Fibroblast of skin of abdomen (primary cell): ENCODE data around the gene CDH18.
"Not testable (repeated sequence)": the region's sequence is repeated elsewhere in the genome, so short reads cannot be mapped to it uniquely, and the experiment has no call there.

ENCODE experiments used
- DNase-seq: peaks from one replicate; pipeline ENCODE4 v3.0.0-alpha.2; 2013

The CDH18 gene

GRCh38 chr5:19855931-19856330 is 132.1 kb downstream of the CDH18 start:
- DNase-seq: peak; percentile 40

- no peak for DNase-seq
Observed at GRCh38 chr5:19855453-19855852, 132.5 kb downstream of the CDH18 start.

DNA sequence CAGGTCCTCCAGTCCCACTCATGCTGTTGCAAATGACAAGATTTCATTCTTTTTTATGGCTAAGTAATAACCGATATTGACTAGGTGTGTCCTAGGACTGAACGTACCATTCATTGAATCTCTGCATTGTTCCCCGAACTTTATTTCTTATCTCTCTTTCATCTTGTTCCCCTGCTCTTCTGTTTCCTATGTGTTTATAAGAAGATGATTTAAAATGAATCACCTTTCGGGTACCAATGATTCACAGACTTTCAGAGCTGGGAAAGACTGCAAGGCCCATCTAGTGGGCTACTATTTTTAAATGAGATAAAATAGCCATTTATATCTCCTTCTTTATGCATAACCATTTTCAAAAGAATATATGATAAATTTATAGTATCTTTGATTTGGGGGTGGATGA is 133.0 kb downstream of the CDH18 start:
- DNase-seq: peak; percentile 16

- peak; percentile 88 for DNase-seq
Observed at GRCh38 chr5:19853616-19854240, 134.3 kb downstream of the CDH18 start.

- peak; percentile 91 for DNase-seq
Observed at GRCh38 chr5:19837536-19838174, 150.3 kb downstream of the CDH18 start.

DNA sequence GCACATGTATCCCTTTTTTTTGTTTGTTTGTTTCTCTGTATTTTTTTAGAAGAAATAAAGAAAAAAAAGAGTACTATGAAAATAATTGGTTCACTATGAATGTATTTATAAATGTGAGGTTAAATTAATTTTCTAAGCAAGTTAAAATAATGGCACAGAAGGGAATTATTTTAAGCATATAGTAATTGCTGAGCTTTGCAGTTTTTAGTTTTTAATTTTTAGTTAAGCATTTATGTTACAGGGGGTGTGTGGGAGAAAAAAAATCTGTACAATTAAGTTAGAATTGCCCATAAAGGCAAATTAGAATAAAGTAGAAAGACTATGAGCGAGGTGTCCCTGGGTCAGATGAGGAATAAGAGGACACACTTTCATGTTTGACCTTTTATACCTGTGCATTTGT is 152.6 kb downstream of the CDH18 start:
- no peak for DNase-seq

GRCh38 chr5:19812720-19813119 is 175.3 kb downstream of the CDH18 start:
- not testable (repeated sequence) for DNase-seq

DNA sequence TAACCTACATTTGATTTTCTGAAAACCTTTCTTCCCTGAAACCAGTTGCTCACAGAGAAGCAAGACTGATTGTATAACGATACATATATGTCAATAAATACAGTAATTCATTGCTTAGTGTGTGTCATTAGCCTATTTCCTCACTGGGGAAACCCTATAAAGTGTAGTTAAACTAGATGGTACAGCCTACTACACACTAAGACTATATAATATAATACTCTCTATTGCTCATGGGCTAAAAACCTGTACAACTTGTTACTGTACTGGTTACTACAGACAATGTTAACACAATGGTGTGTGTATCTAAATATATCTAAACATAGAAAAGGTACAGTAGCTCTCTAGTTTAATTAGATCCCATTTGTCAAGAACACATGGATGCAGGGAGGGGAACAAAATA is 181.2 kb downstream of the CDH18 start:
- DNase-seq: no peak

DNA sequence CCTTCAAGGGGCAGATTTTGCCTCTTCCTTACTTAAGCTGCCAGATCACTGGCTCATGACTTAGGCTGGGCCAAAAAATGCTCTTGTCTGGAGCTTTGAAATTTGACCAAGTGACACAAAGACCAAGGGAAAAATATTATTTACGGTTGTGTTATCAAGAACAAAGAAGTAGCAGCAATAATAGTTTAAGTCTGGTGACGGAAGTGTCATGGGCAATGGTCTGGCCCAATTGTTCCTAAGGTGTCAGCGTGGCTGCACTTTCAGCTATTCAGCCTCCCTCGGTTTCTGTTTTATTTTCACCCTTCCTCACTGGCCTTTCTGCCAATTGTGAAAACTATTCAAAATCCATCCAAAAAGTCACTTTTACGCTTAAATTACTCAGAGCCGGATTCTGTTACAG is 185.3 kb downstream of the CDH18 start:
- DNase-seq: no peak

DNA sequence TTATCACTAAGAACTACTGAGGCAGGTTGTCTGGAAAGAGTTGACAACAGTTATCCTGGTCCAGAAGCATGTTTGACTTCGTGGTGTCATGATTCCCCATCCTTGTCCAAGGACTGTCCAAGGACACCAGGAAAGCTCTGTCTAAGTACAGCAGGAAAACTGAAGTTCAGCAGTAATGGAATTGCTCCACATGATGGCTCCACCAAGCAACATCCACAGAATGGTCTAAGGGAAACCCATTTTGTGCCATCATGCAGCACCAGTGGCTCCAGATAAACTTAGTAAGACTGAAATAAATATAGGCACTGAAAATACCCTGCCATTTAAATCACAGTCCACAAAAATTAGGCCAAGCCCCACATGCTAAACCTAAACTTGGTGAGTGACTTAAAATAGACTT is 192.8 kb downstream of the CDH18 start:
- peak; percentile 16 for DNase-seq

GRCh38 chr5:19790829-19791466 is 197.1 kb downstream of the CDH18 start:
- DNase-seq: no peak

DNA sequence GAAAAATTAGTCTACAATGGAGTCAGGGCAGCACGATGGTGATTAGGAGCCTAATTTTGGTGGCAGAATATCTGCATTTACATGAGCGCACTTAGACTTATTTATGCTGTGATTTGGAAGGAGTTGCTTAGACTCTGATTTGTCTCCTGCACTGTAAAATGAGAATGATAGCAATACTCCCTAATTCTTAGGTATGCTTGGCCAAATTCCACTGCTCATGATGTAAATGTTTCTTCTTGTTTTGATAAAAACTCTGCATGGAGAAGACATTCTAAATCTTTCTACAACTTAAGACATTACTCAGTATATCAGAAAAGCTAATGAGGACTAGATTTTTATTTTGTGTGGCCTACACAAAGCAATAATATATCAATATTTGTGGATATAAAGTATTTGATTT is 205.4 kb downstream of the CDH18 start:
- peak; percentile 45 for DNase-seq

DNA sequence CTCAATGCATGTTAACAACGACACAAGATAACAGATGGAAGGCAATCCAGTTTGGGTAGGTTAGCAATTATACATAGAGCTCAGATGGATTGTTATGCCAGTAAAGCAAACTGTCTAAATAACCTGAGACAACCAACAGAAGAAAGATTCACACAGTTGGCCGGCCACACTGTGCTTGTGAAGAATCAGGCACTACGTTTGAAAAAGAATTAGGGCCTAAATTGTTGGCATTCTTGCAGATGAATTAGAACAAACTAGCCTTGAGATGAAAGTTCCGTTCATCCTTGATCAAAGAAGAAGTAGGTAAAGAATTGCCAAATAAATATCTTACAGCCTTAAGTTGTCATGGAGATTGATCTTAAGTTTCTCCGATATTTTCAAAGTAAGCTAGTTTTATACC is 210.6 kb downstream of the CDH18 start:
- no peak for DNase-seq

DNA sequence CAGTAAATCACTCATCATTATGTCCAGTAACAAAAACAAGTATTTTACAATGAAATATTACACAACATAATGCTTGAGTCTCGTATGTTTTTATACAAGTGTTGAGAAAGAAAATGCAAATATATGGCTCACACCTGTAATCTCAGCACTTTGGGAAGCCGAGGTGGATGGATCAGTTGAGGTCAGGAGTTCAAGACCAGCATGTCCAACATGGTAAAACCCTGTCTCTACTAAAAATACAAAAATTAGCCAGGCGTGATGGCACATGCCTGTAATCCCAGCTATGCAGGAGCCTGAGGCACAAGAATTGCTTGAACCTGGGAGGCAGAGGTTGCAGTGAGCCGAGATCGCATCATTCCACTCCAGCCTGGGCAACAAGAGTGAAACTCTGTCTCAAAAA is 211.1 kb downstream of the CDH18 start:
- DNase-seq: not testable (repeated sequence)

DNA sequence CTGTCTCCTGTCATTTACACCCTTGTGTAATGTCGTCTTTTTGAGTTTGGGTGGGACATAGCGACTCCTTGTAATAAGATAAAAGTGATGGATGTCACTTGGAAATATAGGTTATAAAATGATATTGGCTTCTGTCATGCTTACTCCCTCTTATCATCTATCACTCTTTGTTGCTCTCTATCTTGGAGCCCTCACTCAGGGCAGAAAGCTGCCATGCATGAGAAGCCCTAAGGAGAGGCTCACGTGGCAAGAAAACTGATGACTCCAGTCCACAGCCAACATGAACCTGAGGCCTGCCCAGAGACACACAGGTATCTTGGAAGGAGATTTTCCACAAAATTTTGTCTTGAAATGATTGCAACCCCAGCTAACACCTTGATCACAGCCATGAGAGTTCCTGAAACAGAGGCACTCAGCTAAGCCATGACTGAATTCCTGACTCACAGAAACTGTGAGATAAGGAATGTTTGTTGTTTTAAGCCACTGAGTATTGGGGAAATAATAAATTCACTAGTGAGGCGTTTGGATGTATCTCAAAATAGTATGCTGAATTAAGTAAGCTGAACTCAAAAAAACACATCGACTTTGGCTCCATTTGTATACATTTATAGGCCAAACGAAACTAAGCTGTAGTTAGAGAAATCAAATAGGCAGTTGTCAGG is 216.7 kb downstream of the CDH18 start:
- peak; percentile 12 for DNase-seq

DNA sequence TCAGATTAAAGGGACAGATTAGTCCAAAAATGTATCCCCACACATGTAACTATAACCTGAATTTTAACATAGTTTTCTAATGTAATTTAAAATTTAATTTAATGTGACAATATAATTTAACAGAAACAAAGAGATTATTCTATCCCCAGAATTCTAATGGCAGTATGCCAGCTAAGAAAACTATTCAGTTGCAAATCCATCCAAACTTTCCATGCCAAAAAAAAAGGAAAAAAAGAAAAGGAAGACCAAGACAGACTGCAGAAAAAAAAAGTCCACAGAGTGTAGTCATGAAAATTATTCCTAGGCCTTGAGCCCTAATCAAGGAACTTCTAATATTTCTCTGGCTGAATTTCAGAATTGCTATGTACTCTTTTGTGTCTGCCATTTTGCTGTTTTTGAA is 217.6 kb downstream of the CDH18 start:
- no peak for DNase-seq

DNA sequence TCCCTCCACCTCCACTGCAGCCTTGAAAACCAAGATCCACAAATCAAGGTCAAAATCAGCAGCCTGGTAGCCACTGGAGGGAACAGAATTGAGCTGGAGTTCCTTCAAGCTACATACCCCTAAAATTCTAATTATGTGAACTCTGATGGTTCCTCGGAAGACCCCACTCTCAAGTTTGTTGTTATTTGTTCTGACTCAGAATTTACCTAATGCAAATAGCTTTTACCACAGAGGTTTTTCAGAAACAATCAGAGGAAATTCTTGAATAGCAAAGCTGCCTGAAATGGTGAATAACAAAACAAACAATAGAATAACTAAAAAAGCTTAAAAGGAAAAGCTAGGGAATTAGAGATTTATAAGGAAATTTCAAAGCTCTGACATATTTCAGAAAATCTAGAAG is 220.0 kb downstream of the CDH18 start:
- DNase-seq: no peak

DNA sequence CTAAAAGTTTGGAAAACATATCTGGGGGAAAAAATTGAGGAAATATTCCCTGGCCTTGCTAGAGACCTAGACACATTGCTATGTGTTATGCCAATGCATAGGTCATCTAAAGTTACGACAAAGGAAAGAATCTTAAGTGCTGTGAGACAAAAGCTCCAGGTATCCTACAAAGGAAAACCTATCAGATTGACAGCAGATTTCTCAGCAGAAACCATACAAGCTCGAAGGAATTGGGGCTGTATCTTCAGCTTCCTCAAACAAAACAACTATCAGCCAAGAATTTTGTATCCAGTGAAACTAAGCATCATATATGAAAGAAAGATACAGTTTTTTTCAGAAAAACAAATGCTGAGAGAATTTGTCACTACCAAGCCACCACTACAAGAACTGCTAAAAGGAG is 234.4 kb downstream of the CDH18 start:
- DNase-seq: no peak

DNA sequence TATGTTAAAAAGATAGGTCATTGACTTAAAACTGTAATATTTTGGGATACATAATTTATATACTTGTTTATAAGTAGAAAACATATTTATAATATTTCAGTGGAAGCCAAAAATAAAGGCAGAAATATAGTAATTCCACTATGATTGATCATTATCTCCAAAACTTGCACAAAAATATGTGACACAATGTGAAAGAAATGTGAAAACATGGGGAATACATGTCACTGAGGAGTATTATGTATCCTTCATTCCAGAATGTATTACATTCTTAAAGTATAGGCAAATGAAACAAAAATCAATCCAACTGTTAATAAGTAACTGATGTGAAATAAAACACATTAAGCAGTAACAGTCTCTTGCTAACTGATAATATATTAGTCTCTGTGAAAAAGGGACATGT is 236.7 kb downstream of the CDH18 start:
- no peak for DNase-seq

DNA sequence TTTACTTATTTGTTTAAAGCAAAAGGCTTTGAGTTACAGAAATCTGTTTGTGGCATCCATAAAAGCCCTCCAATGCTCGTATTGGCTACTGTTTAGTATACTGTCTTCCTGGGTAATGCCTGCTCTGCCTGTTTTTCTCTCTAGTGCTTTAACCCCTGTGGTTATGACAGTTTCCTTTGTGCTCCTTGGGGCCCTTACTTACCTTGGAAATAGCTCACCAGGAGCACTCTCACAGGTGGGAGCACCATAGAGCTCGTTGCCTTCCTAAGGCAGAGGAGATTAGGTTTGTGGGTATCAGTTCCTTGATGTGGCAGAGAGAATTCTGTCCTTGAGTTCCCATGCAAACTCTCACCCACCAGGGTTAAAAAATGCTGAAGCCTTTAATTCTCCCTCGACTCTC is 242.8 kb downstream of the CDH18 start:
- no peak for DNase-seq

DNA sequence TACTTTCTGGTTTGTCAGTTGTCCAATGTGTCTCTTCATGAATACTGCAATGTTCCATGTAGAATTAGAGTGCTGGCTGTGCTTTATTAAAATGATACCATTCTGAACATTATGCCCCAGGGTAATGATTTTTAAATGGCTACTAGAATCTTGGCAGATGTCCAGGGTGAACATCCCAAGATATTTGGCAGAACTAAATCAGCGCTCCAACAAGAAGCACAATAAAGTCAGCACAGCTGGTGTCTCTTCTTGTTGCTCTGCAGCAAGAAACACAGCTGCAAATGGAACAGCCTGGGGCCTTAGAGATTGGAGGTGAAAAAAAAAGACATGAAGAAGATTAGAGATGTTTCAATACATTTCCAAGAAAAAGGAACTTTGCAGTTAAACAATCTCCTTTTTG is 248.3 kb downstream of the CDH18 start:
- no peak for DNase-seq

DNA sequence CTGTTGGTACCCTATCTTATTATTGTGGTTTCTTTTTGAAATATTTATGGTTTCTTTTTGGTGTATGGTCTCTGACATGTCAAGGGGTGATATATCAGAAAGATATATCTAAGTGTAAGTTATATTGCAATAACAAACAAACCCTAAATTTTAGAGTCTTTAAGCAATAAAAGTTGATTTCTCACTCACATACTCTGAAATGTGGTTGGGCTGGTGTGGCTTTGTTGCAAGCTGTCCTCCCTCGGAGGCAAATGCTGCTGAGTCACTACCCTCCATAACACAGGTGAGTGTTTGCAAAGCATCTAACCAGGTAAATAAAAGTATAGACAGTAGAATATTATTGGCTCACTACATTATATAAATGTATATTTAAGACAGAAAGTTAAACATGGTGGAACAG is 253.2 kb downstream of the CDH18 start:
- peak; percentile 16 for DNase-seq

DNA sequence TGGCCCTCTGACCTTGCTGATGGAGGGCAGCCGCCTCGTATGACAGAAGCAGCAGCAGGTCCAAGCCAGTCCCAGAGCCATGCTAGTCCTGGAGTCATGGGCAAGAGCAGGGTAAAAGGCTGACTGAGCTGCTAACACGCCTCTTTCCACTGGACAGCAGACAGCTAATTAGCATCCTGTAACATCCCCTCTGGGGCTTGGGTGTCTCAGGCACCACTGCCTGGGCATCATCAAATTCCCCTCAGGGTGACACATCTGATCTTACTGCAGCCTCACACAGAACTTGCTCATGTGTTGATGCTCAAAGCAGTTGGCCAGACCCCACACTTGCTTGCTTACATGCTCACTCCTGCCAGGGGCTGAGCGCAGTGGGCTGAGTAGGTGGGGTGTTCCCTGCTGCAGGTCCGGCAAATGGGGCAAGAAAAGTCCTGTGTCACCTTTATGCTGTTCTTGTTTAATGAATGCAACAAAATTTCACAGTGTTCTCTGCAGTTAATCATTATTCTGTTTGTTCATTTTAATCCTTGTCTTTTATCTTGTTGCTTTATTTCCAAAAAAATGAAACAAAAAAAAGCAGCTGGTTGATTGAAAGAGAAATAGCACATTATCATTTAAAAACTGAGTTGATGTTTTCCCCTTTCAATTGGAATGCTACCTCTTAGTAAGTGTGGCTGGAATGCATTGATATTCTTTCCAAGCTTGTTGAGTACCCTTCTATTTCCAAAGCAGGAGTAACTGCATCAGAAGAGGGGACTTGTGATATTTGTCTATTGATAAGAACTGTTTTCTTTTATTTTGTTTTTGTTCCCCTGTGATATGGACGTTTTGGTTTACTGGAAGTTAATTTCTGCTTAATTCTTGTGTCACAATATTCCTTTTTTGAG is 254.1 kb downstream of the CDH18 start:
- no peak for DNase-seq
